GM12872 (cell line): ENCODE data around the gene MBOAT7.

Experiments
- TF ChIP-seq, protein P1 (sequence below): IDR thresholded peaks from 3 replicates; pipeline ENCODE4 v1.5.1; 2011; ENCODE audit warnings: low read depth, mild to moderate bottlenecking, low read length, moderate library complexity; ENCODE audit not compliant: insufficient read depth

MBOAT7 gene

GRCh38 chr19:54218259-54218658 is 28.9 kb upstream of the MBOAT7 start:
- TF ChIP-seq, protein P1, sequence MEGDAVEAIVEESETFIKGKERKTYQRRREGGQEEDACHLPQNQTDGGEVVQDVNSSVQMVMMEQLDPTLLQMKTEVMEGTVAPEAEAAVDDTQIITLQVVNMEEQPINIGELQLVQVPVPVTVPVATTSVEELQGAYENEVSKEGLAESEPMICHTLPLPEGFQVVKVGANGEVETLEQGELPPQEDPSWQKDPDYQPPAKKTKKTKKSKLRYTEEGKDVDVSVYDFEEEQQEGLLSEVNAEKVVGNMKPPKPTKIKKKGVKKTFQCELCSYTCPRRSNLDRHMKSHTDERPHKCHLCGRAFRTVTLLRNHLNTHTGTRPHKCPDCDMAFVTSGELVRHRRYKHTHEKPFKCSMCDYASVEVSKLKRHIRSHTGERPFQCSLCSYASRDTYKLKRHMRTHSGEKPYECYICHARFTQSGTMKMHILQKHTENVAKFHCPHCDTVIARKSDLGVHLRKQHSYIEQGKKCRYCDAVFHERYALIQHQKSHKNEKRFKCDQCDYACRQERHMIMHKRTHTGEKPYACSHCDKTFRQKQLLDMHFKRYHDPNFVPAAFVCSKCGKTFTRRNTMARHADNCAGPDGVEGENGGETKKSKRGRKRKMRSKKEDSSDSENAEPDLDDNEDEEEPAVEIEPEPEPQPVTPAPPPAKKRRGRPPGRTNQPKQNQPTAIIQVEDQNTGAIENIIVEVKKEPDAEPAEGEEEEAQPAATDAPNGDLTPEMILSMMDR, result no peak

- TF ChIP-seq, protein P1, result no peak
Observed at GRCh38 chr19:54216869-54217268, 27.5 kb upstream of the MBOAT7 start.

GRCh38 chr19:54211235-54211634 is 21.9 kb upstream of the MBOAT7 start:
- TF ChIP-seq, protein P1, result no peak

- TF ChIP-seq, protein P1, result no peak
Observed at GRCh38 chr19:54209811-54210494, 20.6 kb upstream of the MBOAT7 start.

DNA sequence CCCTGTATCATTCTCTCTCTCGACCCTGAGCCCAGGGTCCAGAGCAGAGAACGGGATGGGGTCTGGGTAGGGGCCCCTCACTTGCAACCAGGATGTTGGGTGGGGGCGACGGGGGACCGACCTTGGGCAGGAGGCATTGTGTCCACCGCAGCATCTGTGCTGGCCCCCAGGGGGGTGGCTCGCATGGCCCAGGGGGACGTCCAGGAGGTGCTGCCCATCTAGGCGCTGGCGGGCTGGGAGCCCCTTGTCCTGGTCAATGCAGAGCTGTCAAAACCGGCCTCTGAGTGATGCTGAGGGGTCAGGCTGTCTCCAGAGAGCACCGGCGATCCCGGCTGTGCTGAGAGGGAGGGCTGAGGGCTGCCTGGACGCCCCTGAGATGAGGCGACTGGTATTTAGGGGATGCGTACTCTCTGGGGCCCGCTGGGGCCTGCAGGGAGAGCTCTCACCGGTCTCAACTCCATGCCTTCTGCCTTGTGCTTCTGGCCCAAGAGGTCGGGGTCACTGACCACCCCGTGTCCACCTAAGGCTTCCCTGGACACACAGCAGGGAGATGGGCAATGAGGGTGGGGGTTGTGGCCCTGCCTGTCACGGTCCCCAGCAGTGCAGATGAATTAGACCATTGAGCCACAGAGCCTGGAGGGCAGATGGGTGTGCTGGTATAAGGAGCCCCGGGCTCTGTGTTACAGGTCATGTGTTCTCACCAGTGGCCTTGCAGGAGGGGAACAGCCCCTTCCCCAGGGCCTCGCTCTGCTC is 19.9 kb upstream of the MBOAT7 start:
- TF ChIP-seq, protein P1, result no peak

DNA sequence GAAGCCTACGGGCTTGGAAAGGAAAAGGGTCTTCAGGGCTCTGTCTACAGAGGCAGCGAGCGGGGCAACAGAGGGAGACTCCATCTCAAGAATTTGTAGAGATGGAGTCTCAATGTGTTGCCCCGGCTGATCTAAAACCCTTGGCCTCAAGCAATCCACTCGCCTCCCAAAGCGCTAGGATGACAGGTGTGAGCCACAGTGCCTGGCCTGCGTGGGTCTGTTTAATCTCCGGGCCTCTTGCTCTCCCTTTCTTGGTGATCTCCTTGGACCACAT is 19.3 kb upstream of the MBOAT7 start:
- TF ChIP-seq, protein P1, result no peak

- TF ChIP-seq, protein P1, result no peak
Observed at GRCh38 chr19:54207983-54208783, 18.8 kb upstream of the MBOAT7 start.
